Measurements from ENCODE around the gene RNF157.

Gene RNF157

DNA sequence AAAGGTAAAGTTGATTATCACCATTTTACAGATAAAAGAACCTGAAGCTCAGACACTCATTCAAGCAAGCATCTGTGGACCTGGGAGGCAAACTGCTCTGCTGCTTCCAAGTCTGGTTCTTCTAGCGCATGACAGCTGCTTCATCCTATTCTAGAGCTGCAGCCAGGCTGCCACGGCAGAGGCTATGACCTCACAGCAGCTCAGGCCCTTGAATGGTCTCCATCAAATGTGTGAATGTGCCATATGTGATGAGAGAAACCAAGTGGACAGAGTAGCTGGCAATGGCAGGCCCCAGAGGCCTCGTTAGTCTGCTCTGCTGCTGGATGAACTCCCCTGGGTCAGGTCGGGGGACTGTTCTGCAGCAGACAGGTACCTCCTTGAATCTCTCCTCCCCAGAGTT, 68.6 kb downstream of the RNF157 start:
- DNase-seq (ENCODE audit: low read depth) = no peak

GRCh38 chr17:76170114-76170513, 70.2 kb downstream of the RNF157 start:
- no peak overlapping the region for H3K4me3 ChIP-seq (ENCODE audit: low read depth, low read length)
- DNase-seq (ENCODE audit: low read depth) = no peak
- TF ChIP-seq, protein P1, sequence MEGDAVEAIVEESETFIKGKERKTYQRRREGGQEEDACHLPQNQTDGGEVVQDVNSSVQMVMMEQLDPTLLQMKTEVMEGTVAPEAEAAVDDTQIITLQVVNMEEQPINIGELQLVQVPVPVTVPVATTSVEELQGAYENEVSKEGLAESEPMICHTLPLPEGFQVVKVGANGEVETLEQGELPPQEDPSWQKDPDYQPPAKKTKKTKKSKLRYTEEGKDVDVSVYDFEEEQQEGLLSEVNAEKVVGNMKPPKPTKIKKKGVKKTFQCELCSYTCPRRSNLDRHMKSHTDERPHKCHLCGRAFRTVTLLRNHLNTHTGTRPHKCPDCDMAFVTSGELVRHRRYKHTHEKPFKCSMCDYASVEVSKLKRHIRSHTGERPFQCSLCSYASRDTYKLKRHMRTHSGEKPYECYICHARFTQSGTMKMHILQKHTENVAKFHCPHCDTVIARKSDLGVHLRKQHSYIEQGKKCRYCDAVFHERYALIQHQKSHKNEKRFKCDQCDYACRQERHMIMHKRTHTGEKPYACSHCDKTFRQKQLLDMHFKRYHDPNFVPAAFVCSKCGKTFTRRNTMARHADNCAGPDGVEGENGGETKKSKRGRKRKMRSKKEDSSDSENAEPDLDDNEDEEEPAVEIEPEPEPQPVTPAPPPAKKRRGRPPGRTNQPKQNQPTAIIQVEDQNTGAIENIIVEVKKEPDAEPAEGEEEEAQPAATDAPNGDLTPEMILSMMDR (IDR thresholded peaks at IDR 0.05; ENCODE audit: control insufficient read depth, extremely low read depth, insufficient read depth) = no peak

More for the DNA sequence above, 68.6 kb downstream of the RNF157 start:
- H3K4me3 ChIP-seq (ENCODE audit: low read depth, low read length) = no peak overlapping the region
- TF ChIP-seq, protein P1 (IDR thresholded peaks at IDR 0.05; ENCODE audit: control insufficient read depth, extremely low read depth, insufficient read depth) = no peak

DNA sequence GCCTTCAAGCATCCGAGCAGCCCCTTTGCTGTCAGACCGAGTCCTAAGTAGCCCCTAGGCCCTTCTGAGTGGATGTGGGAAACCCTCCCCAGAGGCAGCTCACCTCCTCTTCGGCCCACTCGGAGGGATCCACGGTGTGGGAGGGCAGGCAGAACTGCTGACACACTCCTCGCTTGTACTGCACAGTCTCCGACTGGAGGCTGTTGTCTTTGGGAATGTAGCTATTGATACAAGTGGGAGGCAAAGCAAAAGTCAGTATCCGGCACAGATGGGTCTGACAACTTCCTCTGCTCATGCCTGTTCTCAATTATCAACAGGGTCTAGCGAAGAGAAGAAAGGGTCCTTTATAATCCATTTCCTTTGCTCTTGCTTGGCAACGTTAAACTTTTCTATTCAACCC, 73.4 kb downstream of the RNF157 start:
- TF ChIP-seq, protein P1 (IDR thresholded peaks at IDR 0.05; ENCODE audit: control insufficient read depth, extremely low read depth, insufficient read depth) = no peak
- no peak for DNase-seq (ENCODE audit: low read depth)
- H3K4me3 ChIP-seq (ENCODE audit: low read depth, low read length) = no peak overlapping the region

GRCh38 chr17:76166168-76166567, 74.1 kb downstream of the RNF157 start:
- no peak overlapping the region for H3K4me3 ChIP-seq (ENCODE audit: low read depth, low read length)
- no peak for DNase-seq (ENCODE audit: low read depth)
- TF ChIP-seq, protein P1 (IDR thresholded peaks at IDR 0.05; ENCODE audit: control insufficient read depth, extremely low read depth, insufficient read depth) = no peak

DNA sequence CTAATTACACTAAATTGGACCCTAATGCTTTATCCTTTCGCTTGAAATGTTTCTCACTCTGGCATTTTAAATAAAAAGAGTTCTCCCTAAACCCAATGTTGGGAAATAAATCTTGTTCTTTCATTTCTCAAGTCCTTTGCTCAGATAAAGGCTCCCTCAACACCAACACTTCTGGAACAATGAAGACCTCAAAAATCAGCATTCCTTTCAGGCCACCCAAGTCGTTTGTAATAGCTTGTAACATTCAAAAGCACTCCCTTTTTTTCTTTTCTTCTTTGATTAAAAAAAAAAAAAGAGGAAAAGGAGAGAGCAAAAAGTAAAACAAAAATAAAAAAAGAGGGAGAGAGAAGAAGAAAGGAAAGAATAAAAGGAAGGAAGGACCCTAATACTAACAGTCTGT, 76.0 kb downstream of the RNF157 start:
- no peak overlapping the region for H3K4me3 ChIP-seq (ENCODE audit: low read depth, low read length)
- TF ChIP-seq, protein P1 (IDR thresholded peaks at IDR 0.05; ENCODE audit: control insufficient read depth, extremely low read depth, insufficient read depth) = no peak
- no peak for DNase-seq (ENCODE audit: low read depth)

DNA sequence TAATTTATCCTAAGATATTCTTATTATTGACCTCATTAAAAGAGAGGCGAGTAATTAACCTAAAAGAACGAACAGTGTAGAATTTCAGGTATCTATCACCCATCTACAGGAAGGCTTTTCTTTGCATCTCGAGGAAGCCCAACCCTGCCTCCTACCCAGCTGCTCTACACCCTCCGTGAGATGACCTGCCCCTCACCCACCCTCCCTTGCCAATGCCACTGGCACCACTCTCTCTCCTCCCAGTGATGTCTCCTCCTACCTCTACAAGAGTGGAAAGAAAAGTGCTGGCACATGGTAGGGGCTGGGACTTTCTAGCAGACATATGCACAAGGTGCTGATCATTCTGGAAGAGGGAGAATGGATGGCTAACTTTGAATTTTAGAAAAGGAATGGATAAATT, 76.4 kb downstream of the RNF157 start:
- DNase-seq (ENCODE audit: low read depth) = no peak
- TF ChIP-seq, protein P1 (IDR thresholded peaks at IDR 0.05; ENCODE audit: control insufficient read depth, extremely low read depth, insufficient read depth) = no peak
- no peak overlapping the region for H3K4me3 ChIP-seq (ENCODE audit: low read depth, low read length)

- H3K4me3 ChIP-seq (ENCODE audit: low read depth, low read length) = no peak overlapping the region
- TF ChIP-seq, protein P1 (IDR thresholded peaks at IDR 0.05; ENCODE audit: control insufficient read depth, extremely low read depth, insufficient read depth) = no peak
- no peak for DNase-seq (ENCODE audit: low read depth)
Observed at GRCh38 chr17:76161619-76162266, 78.5 kb downstream of the RNF157 start.
